NCI-H2196 treated with DMSO at 0.1 percent for 48 hours (cell line): ENCODE data around the gene EPB41L4A.

ENCODE experiments used
- DNase-seq: peaks from one replicate; lab custom pipeline; 2025; ENCODE audit not compliant: unreplicated experiment; lab: John Stamatoyannopoulos, UW

Gene EPB41L4A

GRCh38 chr5:112356178-112356956, 62.7 kb downstream of the EPB41L4A start:
- no peak for DNase-seq

GRCh38 chr5:112355058-112355685, 63.9 kb downstream of the EPB41L4A start:
- no peak for DNase-seq

GRCh38 chr5:112353678-112354077, 65.4 kb downstream of the EPB41L4A start:
- DNase-seq: no peak

GRCh38 chr5:112351225-112351624, 67.9 kb downstream of the EPB41L4A start:
- no peak for DNase-seq

- DNase-seq: no peak
Measured at GRCh38 chr5:112350626-112351025, 68.5 kb downstream of the EPB41L4A start.

GRCh38 chr5:112349371-112349770, 69.7 kb downstream of the EPB41L4A start:
- DNase-seq: no peak

GRCh38 chr5:112348915-112349314, 70.2 kb downstream of the EPB41L4A start:
- DNase-seq: no peak

- DNase-seq: no peak
Measured at GRCh38 chr5:112348387-112348786, 70.7 kb downstream of the EPB41L4A start.

GRCh38 chr5:112346411-112347044, 72.5 kb downstream of the EPB41L4A start:
- no peak for DNase-seq

- DNase-seq: no peak
Measured at GRCh38 chr5:112344540-112344939, 74.5 kb downstream of the EPB41L4A start.

GRCh38 chr5:112342389-112342788, 76.7 kb downstream of the EPB41L4A start:
- no peak for DNase-seq

GRCh38 chr5:112339761-112340160, 79.3 kb downstream of the EPB41L4A start:
- DNase-seq: no peak

GRCh38 chr5:112338681-112339337, 80.3 kb downstream of the EPB41L4A start:
- DNase-seq: peak; percentile 18

GRCh38 chr5:112333331-112333781, 85.7 kb downstream of the EPB41L4A start:
- DNase-seq: no peak

- DNase-seq: no peak
Measured at GRCh38 chr5:112331892-112332291, 87.2 kb downstream of the EPB41L4A start.

- no peak for DNase-seq
Measured at GRCh38 chr5:112329419-112330090, 89.5 kb downstream of the EPB41L4A start.

- no peak for DNase-seq
Measured at GRCh38 chr5:112323166-112323565, 95.9 kb downstream of the EPB41L4A start.

GRCh38 chr5:112320408-112320807, 98.7 kb downstream of the EPB41L4A start:
- DNase-seq: no peak

GRCh38 chr5:112318346-112318745, 100.7 kb downstream of the EPB41L4A start:
- no peak for DNase-seq

GRCh38 chr5:112317866-112318265, 101.2 kb downstream of the EPB41L4A start:
- no peak for DNase-seq

- DNase-seq: no peak
Measured at GRCh38 chr5:112316731-112317130, 102.3 kb downstream of the EPB41L4A start.
